IPS-18c (cell line): ENCODE measurements around the gene DUSP18.
"Not testable (repeated sequence)": the region's sequence is repeated elsewhere in the genome, so short reads cannot be mapped to it uniquely, and the experiment has no call there.

Experiments
- H3K4me3 ChIP-seq: 2 replicates; pipeline ENCODE4 v1.7.0; 2013; ENCODE audit warnings: low read depth, mild to moderate bottlenecking, low read length, moderate library complexity; ENCODE audit not compliant: insufficient read depth
- H3K9me3 ChIP-seq: one replicate; pipeline ENCODE4 v1.6.1; 2013; ENCODE audit warnings: mild to moderate bottlenecking, low read length, moderate library complexity; ENCODE audit not compliant: control insufficient read depth, insufficient read depth

DUSP18 gene

GRCh38 chr22:30650508-30651116 lies 17.1 kb downstream of the DUSP18 start:
- no peak overlapping the region for H3K4me3 ChIP-seq
- peaks cover 4% of the 10 kb centered on the region for H3K9me3 ChIP-seq

- H3K9me3 ChIP-seq, result peaks cover 4% of the 10 kb centered on the region
- no peak overlapping the region for H3K4me3 ChIP-seq
Observed at GRCh38 chr22:30649430-30650007, 18.2 kb downstream of the DUSP18 start.

- peaks cover 4% of the 10 kb centered on the region for H3K9me3 ChIP-seq
- no peak overlapping the region for H3K4me3 ChIP-seq
Observed at GRCh38 chr22:30648825-30649224, 18.9 kb downstream of the DUSP18 start.

GRCh38 chr22:30647536-30647935 lies 20.1 kb downstream of the DUSP18 start:
- H3K9me3 ChIP-seq, result peaks cover 4% of the 10 kb centered on the region
- no peak overlapping the region for H3K4me3 ChIP-seq

GRCh38 chr22:30646518-30647160 lies 21.0 kb downstream of the DUSP18 start:
- H3K9me3 ChIP-seq, result peaks cover 4% of the 10 kb centered on the region
- no peak overlapping the region for H3K4me3 ChIP-seq

GRCh38 chr22:30643055-30643875 lies 24.4 kb downstream of the DUSP18 start:
- Histone ChIP-seq H3K9me3 (peaks cover 3% of the 10 kb centered on the region), H3K4me3 (no peak overlapping the region)

- no peak overlapping the region for H3K4me3 ChIP-seq
- H3K9me3 ChIP-seq, result peaks cover 5% of the 10 kb centered on the region
Observed at GRCh38 chr22:30640839-30641430, 26.7 kb downstream of the DUSP18 start.

- Histone ChIP-seq H3K4me3 (no peak overlapping the region), H3K9me3 (peaks cover 5% of the 10 kb centered on the region)
Observed at GRCh38 chr22:30640361-30640760, 27.3 kb downstream of the DUSP18 start.

- H3K4me3 ChIP-seq, result 0 out of 2 replicates have a peak overlapping the region, but pooled peaks have one; percentile 20
- H3K9me3 ChIP-seq, result peaks cover 5% of the 10 kb centered on the region
Observed at GRCh38 chr22:30637701-30638114, 30.0 kb downstream of the DUSP18 start.

- H3K4me3 ChIP-seq, result peak overlapping the region; percentile 70
Observed at GRCh38 chr22:30636226-30637077, 31.2 kb downstream of the DUSP18 start.

GRCh38 chr22:30635273-30636225 lies 32.1 kb downstream of the DUSP18 start, which contains the start of gene SLC35E4:
Gene SLC35E4 (plus strand): TSS chr22:30635781. CDS start chr22:30636451, 670 bp downstream.
- Histone ChIP-seq H3K9me3 (peaks cover 5% of the 10 kb centered on the region), H3K4me3 (peak within 1 kb of the TSS; percentile 70)

More at GRCh38 chr22:30636226-30637077, 31.2 kb downstream of the DUSP18 start:
- H3K9me3 ChIP-seq, result peaks cover 5% of the 10 kb centered on the region

- Histone ChIP-seq H3K4me3 (peak overlapping the region; percentile 70), H3K9me3 (peaks cover 5% of the 10 kb centered on the region)
Observed at GRCh38 chr22:30634471-30635233, 33.0 kb downstream of the DUSP18 start.

- not testable (repeated sequence) for H3K4me3 ChIP-seq, H3K9me3 ChIP-seq
Observed at GRCh38 chr22:30631469-30631868, 36.2 kb downstream of the DUSP18 start.

GRCh38 chr22:30628491-30628890 lies 39.2 kb downstream of the DUSP18 start:
- Histone ChIP-seq H3K9me3 (no peaks in the 10 kb centered on the region), H3K4me3 (no peak overlapping the region)

- H3K9me3 ChIP-seq, result no peaks in the 10 kb centered on the region
- no peak overlapping the region for H3K4me3 ChIP-seq
Observed at GRCh38 chr22:30627471-30627870, 40.2 kb downstream of the DUSP18 start.
